IMR-90 (cell line): ENCODE measurements around the gene PDZD7. TPM values are rescaled to one million over a fixed set of nuclear protein-coding genes. Genes with fewer than 3 reads are reported as not detected.
A peak's percentile ranks its signal among the peaks of the same experiment; 100 is the strongest.

Source experiments
- ATAC-seq: fragments of 200-7000 bp; cut with Tn5 transposase; 2 replicates; pipeline ENCODE4 v1.9.1; 2020; ENCODE audit warnings: low read depth, mild to moderate bottlenecking, moderate library complexity
- BruUV-seq: library from RNA; stranded (reverse); fragments of 400-500 nt; replicated peaks from 2 replicates; lab custom pipeline; 2021; lab: Mats Ljungman, UMichigan
- CTCF ChIA-PET: fragments of 300-600 bp; formaldehyde crosslinking; extraction: SDS; loops from one replicate; lab custom pipeline; 2021; ENCODE audit warnings: antibody characterized with exemption; lab: Yijun Ruan, JAX
- POLR2A ChIA-PET: fragments of 300-600 bp; sonication (Branson Sonifier 250); formaldehyde crosslinking; loops from one replicate; lab custom pipeline; 2022; ENCODE audit warnings: antibody characterized with exemption; ENCODE audit not compliant: unreplicated experiment; lab: Charles Lee
- DNase-seq: peaks from one replicate; pipeline ENCODE4 v3.0.0; 2013
- H2AFZ ChIP-seq: replicated peaks from 2 replicates; pipeline ENCODE3; 2013; ENCODE audit warnings: low read length, mild to moderate bottlenecking; ENCODE audit not compliant: poor library complexity
- H2AK5ac ChIP-seq: 2 replicates; pipeline ENCODE4 v1.6.1; 2013; ENCODE audit warnings: low read depth, low read length, inconsistent platforms
- H2AK9ac ChIP-seq: replicated peaks from 2 replicates; pipeline ENCODE3; 2013; ENCODE audit warnings: mild to moderate bottlenecking, low read depth, low read length, moderate library complexity; ENCODE audit not compliant: poor library complexity
- H2BK120ac ChIP-seq: 2 replicates; pipeline ENCODE4 v1.6.1; 2013; ENCODE audit warnings: low read depth, low read length, inconsistent platforms
- H2BK15ac ChIP-seq: 3 replicates; pipeline ENCODE4 v1.6.1; 2013; ENCODE audit warnings: low read depth, low read length, inconsistent platforms
- H2BK20ac ChIP-seq: 2 replicates; pipeline ENCODE4 v1.6.1; 2013; ENCODE audit warnings: low read depth, mild to moderate bottlenecking, inconsistent platforms, low read length, moderate library complexity
- H2BK5ac ChIP-seq: 2 replicates; pipeline ENCODE4 v1.6.1; 2013; ENCODE audit warnings: mild to moderate bottlenecking, low read depth, low read length, inconsistent platforms; ENCODE audit not compliant: poor library complexity, severe bottlenecking
- H3K14ac ChIP-seq: replicated peaks from 2 replicates; pipeline ENCODE4 v1.6.1; 2013; ENCODE audit warnings: low read depth, low read length, inconsistent platforms
- H3K18ac ChIP-seq: 2 replicates; pipeline ENCODE4 v1.6.1; 2013; ENCODE audit warnings: low read depth, low read length, control low read depth
- H3K23ac ChIP-seq: 2 replicates; pipeline ENCODE4 v1.6.1; 2013; ENCODE audit warnings: low read depth, low read length, inconsistent platforms
- H3K27ac ChIP-seq: 2 replicates; pipeline ENCODE4 v1.5.1; 2013; ENCODE audit warnings: mild to moderate bottlenecking, control low read depth, low read length; ENCODE audit not compliant: insufficient read depth
- H3K27me3 ChIP-seq: 2 replicates; pipeline ENCODE4 v1.6.1; 2013; ENCODE audit warnings: low read length; ENCODE audit not compliant: control insufficient read depth, insufficient read depth
- H3K36me3 ChIP-seq: 2 replicates; pipeline ENCODE4 v1.6.1; 2013; ENCODE audit warnings: low read length, mixed read lengths; ENCODE audit not compliant: control insufficient read depth, insufficient read depth
- H3K4ac ChIP-seq: 2 replicates; pipeline ENCODE4 v1.6.1; 2013; ENCODE audit warnings: low read depth, low read length, inconsistent platforms
- H3K4me1 ChIP-seq: 2 replicates; pipeline ENCODE4 v1.6.1; 2013; ENCODE audit warnings: low read length, mixed read lengths; ENCODE audit not compliant: control insufficient read depth, insufficient read depth
- H3K4me2 ChIP-seq: 2 replicates; pipeline ENCODE4 v1.6.1; 2013; ENCODE audit warnings: low read depth, mild to moderate bottlenecking, control low read depth, low read length, moderate library complexity
- H3K4me3 ChIP-seq: 2 replicates; pipeline ENCODE4 v1.5.1; 2013; ENCODE audit warnings: low read depth, mild to moderate bottlenecking, control low read depth, low read length, moderate library complexity; ENCODE audit not compliant: insufficient read depth
- H3K56ac ChIP-seq: 2 replicates; pipeline ENCODE4 v1.6.1; 2013; ENCODE audit warnings: low read length, inconsistent platforms; ENCODE audit not compliant: insufficient read depth; ENCODE audit errors: extremely low read depth
- H3K79me1 ChIP-seq, 2 experiments: 2 replicates each; pipeline ENCODE4 v1.6.1; 2013; ENCODE audit warnings: low read length in 2 of 2, inconsistent platforms in 1 of 2, low read depth in 1 of 2
- H3K9ac ChIP-seq: 2 replicates; pipeline ENCODE4 v1.6.1; 2013; ENCODE audit warnings: low read depth, low read length, control low read depth
- H3K9me1 ChIP-seq: 2 replicates; pipeline ENCODE4 v1.6.1; 2013; ENCODE audit warnings: low read length, inconsistent platforms; ENCODE audit not compliant: insufficient read depth
- H3K9me3 ChIP-seq: 2 replicates; pipeline ENCODE4 v1.6.1; 2013; ENCODE audit warnings: low read length; ENCODE audit not compliant: control insufficient read depth, insufficient read depth
- H4K20me1 ChIP-seq: 2 replicates; pipeline ENCODE4 v1.6.1; 2013; ENCODE audit warnings: low read length, inconsistent platforms; ENCODE audit not compliant: insufficient read depth
- H4K5ac ChIP-seq: 2 replicates; pipeline ENCODE4 v1.6.1; 2013; ENCODE audit warnings: mild to moderate bottlenecking, low read depth, low read length, control low read depth
- H4K8ac ChIP-seq, 2 experiments: 2 replicates each; pipeline ENCODE4 v1.6.1; 2013; ENCODE audit warnings: low read depth in 2 of 2, low read length in 2 of 2, control low read depth in 1 of 2, inconsistent platforms in 1 of 2
- H4K91ac ChIP-seq: 2 replicates; pipeline ENCODE4 v1.6.1; 2013; ENCODE audit warnings: low read depth, low read length, inconsistent platforms; ENCODE audit not compliant: insufficient read depth
- CHD1 ChIP-seq: IDR thresholded peaks from 2 replicates; pipeline ENCODE4 v1.6.1; 2012; ENCODE audit warnings: low read depth, low read length, improper control_type of control experiment
- MAZ ChIP-seq: IDR thresholded peaks from 2 replicates; pipeline ENCODE4 v1.6.1; 2012; ENCODE audit warnings: low read depth, mild to moderate bottlenecking, low read length, improper control_type of control experiment, moderate library complexity, borderline replicate concordance
- WGBS, 2 experiments: methylation state at CpG; one replicate each; pipeline versions ENCODE4 v1.1.5 to v1.1.7; 2013; ENCODE audit warnings: missing lambda C conversion rate in 2 of 2; ENCODE audit not compliant: insufficient read length in 1 of 2; ENCODE audit errors: extremely low coverage in 2 of 2; 5-methylcytosine and 5-hydroxymethylcytosine counted together
- dilution Hi-C: fragments of 300-500 bp; cut with HindIII; formaldehyde crosslinking; loops from one replicate; pipeline ENCODE4 v1.14.3; 2018; ENCODE audit warnings: low sequenced_read_pairs; ENCODE audit not compliant: unreplicated experiment
- in situ Hi-C: fragments of 300-500 bp; cut with MboI; formaldehyde crosslinking; loops from 3 replicates; pipeline ENCODE4 v1.14.3; 2019; ENCODE audit warnings: low sequenced_read_pairs, inconsistent platforms, mixed read lengths
- intact Hi-C: fragments of 100-400 bp; cut with micrococcal nuclease; formaldehyde crosslinking; loops from 2 replicates; pipeline ENCODE4 v1.10.0; 2022
- polyA plus RNA-seq, 3 experiments: library from polyadenylated mRNA; depleted of rRNA; stranded (reverse); fragments of >200 nt; gene quantifications; 2 replicates each; pipeline ENCODE4 v1.2.3, GENCODE V29; 2012; ENCODE audit warnings: low replicate concordance in 1 of 3
- total RNA-seq: library from RNA; depleted of rRNA; stranded (reverse); fragments of >200 nt; gene quantifications from 2 replicates; pipeline ENCODE4 v1.2.3, GENCODE V29; 2012

Gene PDZD7
- total and polyA plus RNA-seq, 2 of the 4 experiments (the other 2 are of a cell fraction) = 0.90 to 1.5 TPM

DNA sequence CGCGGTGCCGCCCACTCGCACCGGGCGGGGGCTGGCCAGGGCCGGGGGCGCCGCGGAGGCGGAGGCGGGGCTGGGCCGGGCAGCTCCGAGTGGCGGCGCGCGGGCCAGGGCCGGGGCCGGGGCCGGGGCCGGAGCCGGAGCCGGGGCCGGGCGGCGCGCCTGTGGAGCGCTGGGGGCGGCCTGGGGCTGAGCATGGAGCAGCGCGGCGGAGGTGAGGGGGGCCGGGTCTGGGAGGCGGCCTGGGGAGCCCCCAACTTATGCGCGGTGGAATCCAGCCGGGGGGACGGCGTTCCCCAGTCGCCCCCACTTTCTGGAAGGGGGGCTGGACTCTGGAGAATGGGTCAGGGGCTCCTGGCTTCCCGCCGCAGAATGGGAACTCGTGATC lies 31.2 kb downstream of the PDZD7 start, which contains the start of gene LZTS2:
TSS of gene LZTS2 (plus strand) at position 67 of the 385 bp plus-strand sequence. CDS start 2,731 bp downstream, outside the sequence.
- ATAC-seq = peak; percentile 59; the same call in 1 of the 2 replicates
- CTCF ChIA-PET = interaction anchor here (0.7 to 4.4 kb wide), 3 partner anchors 11 to 17 kb away, joined by 3 to 48 read pairs (median 5); no protein-coding TSS in a partner anchor
- H3K4me1 ChIP-seq = peaks cover 25% of the 10 kb centered on the region
- H2AFZ ChIP-seq = peak within 1 kb of the TSS; percentile 92
- peak within 1 kb of the TSS; percentile 100 for H3K14ac ChIP-seq
- peak within 1 kb of the TSS; percentile 100 for H4K91ac ChIP-seq
- H3K9me3 ChIP-seq = no peaks in the 10 kb centered on the region
- H3K23ac ChIP-seq = peak within 1 kb of the TSS; percentile 100
- H3K4me3 ChIP-seq = peak within 1 kb of the TSS; percentile 78
- peak within 1 kb of the TSS; percentile 95 for H3K27ac ChIP-seq
- BruUV-seq = no TSS peak
- peak within 1 kb of the TSS; percentile 97 for H3K9ac ChIP-seq
- TF ChIP-seq MAZ = no peak
- TF ChIP-seq CHD1 = peak; percentile 41; the same call in 1 of the 2 replicates
- peaks cover 45% of the 10 kb centered on the region for H4K20me1 ChIP-seq
- peaks cover 14 to 54% of the 10 kb centered on the region in 2 experiments for H3K79me1 ChIP-seq
- peak within 1 kb of the TSS; percentile 99 for H3K56ac ChIP-seq
- peak within 1 kb of the TSS; percentile 97 for H2BK5ac ChIP-seq
- peaks cover 4% of the 10 kb centered on the region for H3K9me1 ChIP-seq
- in situ Hi-C loops (no loop called here), dilution Hi-C loops (no loop called here), intact Hi-C loops (no loop called here)
- H2AK5ac ChIP-seq = peak within 1 kb of the TSS; percentile 100
- no peaks in the 10 kb centered on the region for H3K27me3 ChIP-seq
- POLR2A ChIA-PET = interaction anchor here (0.7 kb wide), 1 partner anchor 8 kb away, joined by 5 read pairs; no protein-coding TSS in a partner anchor
- H4K8ac ChIP-seq = peak within 1 kb of the TSS; percentile 80 to 99
- peak within 1 kb of the TSS; percentile 80 for H2BK20ac ChIP-seq
- peak within 1 kb of the TSS; percentile 93 for H3K4me2 ChIP-seq
- 3% methylated on average over 12 of the region's 44 CpGs; no CpG with 5 or more reads in 1 of the 2 experiments for WGBS, 2 experiments
- H2AK9ac ChIP-seq = peak within 1 kb of the TSS; percentile 100
- peaks cover 22% of the 10 kb centered on the region; the same call in 1 of the 2 replicates for H3K36me3 ChIP-seq
- peak within 1 kb of the TSS; percentile 100 for H3K4ac ChIP-seq
- peak within 1 kb of the TSS; percentile 88 for H3K18ac ChIP-seq
- H4K5ac ChIP-seq = peak within 1 kb of the TSS; percentile 85
- H2BK120ac ChIP-seq = peak within 1 kb of the TSS; percentile 99
- DNase-seq = no peak
- peak within 1 kb of the TSS; percentile 99 for H2BK15ac ChIP-seq
